ENCODE measurements around the gene TNFSF8. TPM values are rescaled to one million over a fixed set of nuclear protein-coding genes. Genes with fewer than 3 reads are reported as not detected.

Gene TNFSF8
- total RNA-seq, 1 experiment from 2014 or later, result 0.15 TPM

DNA sequence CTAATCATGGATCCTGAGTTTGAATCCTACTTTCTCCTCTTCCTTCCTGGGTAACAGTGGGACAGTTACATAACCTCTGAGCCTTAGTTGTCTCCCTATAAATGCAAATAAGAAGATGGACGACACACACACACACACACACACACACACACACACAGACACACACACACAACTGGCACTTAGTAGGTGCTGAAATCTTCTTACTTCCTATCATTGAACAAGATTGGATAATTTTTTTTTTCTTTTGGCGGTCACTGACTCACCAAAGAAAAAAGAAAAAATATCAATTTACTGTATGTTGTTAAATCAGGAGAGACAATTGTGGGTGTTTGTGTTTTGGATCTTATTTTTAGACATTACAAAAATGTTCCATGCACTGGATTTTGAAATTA, 28.4 kb upstream of the TNFSF8 start:
- ATAC-seq (no peak), DNase-seq (ENCODE audit: low read depth, low spot score) (no peak)
- no peaks in the 10 kb centered on the region for H3K36me3 ChIP-seq (ENCODE audit: control insufficient read depth, insufficient read depth, low read length)
- TF ChIP-seq TCF7L2 (IDR thresholded peaks at IDR 0.05; ENCODE audit: low read depth, low read length), result no peak
- TF ChIP-seq, protein P1, sequence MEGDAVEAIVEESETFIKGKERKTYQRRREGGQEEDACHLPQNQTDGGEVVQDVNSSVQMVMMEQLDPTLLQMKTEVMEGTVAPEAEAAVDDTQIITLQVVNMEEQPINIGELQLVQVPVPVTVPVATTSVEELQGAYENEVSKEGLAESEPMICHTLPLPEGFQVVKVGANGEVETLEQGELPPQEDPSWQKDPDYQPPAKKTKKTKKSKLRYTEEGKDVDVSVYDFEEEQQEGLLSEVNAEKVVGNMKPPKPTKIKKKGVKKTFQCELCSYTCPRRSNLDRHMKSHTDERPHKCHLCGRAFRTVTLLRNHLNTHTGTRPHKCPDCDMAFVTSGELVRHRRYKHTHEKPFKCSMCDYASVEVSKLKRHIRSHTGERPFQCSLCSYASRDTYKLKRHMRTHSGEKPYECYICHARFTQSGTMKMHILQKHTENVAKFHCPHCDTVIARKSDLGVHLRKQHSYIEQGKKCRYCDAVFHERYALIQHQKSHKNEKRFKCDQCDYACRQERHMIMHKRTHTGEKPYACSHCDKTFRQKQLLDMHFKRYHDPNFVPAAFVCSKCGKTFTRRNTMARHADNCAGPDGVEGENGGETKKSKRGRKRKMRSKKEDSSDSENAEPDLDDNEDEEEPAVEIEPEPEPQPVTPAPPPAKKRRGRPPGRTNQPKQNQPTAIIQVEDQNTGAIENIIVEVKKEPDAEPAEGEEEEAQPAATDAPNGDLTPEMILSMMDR (IDR thresholded peaks at IDR 0.05), result no peak
- TF ChIP-seq, protein P2, sequence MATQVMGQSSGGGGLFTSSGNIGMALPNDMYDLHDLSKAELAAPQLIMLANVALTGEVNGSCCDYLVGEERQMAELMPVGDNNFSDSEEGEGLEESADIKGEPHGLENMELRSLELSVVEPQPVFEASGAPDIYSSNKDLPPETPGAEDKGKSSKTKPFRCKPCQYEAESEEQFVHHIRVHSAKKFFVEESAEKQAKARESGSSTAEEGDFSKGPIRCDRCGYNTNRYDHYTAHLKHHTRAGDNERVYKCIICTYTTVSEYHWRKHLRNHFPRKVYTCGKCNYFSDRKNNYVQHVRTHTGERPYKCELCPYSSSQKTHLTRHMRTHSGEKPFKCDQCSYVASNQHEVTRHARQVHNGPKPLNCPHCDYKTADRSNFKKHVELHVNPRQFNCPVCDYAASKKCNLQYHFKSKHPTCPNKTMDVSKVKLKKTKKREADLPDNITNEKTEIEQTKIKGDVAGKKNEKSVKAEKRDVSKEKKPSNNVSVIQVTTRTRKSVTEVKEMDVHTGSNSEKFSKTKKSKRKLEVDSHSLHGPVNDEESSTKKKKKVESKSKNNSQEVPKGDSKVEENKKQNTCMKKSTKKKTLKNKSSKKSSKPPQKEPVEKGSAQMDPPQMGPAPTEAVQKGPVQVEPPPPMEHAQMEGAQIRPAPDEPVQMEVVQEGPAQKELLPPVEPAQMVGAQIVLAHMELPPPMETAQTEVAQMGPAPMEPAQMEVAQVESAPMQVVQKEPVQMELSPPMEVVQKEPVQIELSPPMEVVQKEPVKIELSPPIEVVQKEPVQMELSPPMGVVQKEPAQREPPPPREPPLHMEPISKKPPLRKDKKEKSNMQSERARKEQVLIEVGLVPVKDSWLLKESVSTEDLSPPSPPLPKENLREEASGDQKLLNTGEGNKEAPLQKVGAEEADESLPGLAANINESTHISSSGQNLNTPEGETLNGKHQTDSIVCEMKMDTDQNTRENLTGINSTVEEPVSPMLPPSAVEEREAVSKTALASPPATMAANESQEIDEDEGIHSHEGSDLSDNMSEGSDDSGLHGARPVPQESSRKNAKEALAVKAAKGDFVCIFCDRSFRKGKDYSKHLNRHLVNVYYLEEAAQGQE (IDR thresholded peaks at IDR 0.05; ENCODE audit: insufficient read depth in 1 of 2, low read depth in 2 of 2, low read length in 1 of 2), result no peak
- TF ChIP-seq POLR2AphosphoS5 (IDR thresholded peaks at IDR 0.05; ENCODE audit: low read depth, low read length), result no peak
- no peaks in the 10 kb centered on the region for H3K27me3 ChIP-seq (ENCODE audit: control insufficient read depth, insufficient read depth, low read length)
- no peaks in the 10 kb centered on the region for H3K9me3 ChIP-seq (ENCODE audit: control insufficient read depth, insufficient read depth, low read depth, low read length)
- no peaks in the 10 kb centered on the region for H3K4me1 ChIP-seq (ENCODE audit: control insufficient read depth, insufficient read depth, low read length)
- ChIA-PET POLR2A (no interaction called here), CTCF (no interaction called here)
- intact Hi-C loops (cut with micrococcal nuclease; ENCODE audit: unreplicated experiment), result no loop called here
- H3K27ac ChIP-seq (ENCODE audit: low read length), result no peak overlapping the region
- no peak overlapping the region for H3K4me3 ChIP-seq (ENCODE audit: low read depth in 2 of 2, low read length in 2 of 2)
- no TSS peak for BruUV-seq (replicated peaks)
- in situ Hi-C loops (cut with HindIII; ENCODE audit: low pct_unique_long_range_greater_than_20kb, low sequenced_read_pairs), result no loop called here

DNA sequence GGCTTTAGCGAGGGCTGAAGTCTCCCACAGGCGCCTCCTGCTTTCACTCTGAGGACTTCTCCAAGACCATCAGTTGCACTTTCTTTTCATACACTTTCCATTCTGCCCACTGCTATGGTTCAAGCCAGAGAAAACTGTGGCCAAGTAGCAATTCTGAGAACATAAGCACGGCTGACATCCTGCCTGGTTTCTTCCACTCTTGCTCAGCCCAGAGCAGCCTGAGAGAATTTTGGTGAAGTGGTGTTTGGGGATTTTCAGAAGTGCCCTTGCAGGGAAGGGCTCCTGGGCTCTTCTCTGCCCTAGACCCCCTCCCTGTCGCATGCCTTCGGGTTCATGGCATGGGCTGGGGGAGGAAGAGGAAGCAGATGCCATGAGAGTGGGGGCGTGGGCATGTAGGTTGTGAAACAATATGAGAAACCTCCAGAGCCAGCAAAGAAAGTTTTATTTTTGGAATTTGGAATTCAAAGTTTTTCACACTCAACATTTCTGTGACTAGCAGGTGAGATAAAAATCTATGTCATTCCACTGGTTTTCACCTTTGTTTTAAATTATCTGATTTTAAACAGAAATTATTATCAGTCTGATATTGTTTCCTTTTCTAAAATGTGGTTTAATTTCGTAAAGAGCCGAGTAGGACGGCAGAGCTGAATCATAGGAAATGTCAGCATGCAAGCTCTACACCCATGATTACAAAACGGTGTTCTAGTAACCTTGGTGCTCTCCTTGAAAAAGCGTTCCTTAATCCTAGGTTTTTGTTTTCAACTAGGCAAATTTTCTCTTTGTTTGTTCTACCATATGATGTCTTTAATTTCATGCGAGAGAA, 27.8 kb upstream of the TNFSF8 start:
- ATAC-seq, result no peak

More for the DNA sequence above, 27.8 kb upstream of the TNFSF8 start:
- H3K36me3 ChIP-seq (ENCODE audit: control insufficient read depth, insufficient read depth, low read length), result no peaks in the 10 kb centered on the region
- no peak overlapping the region for H3K4me3 ChIP-seq (ENCODE audit: low read depth in 2 of 2, low read length in 2 of 2)
- no peak for TF ChIP-seq POLR2AphosphoS5 (IDR thresholded peaks at IDR 0.05; ENCODE audit: low read depth, low read length)
- TF ChIP-seq, protein P2 (IDR thresholded peaks at IDR 0.05; ENCODE audit: insufficient read depth in 1 of 2, low read depth in 2 of 2, low read length in 1 of 2), result no peak
- TF ChIP-seq, protein P1 (IDR thresholded peaks at IDR 0.05), result no peak
- no peak for TF ChIP-seq SIN3A (IDR thresholded peaks at IDR 0.05; ENCODE audit: borderline replicate concordance, insufficient read depth, low read depth, low read length)
- intact Hi-C loops (cut with micrococcal nuclease; ENCODE audit: unreplicated experiment), result no loop called here
- BruUV-seq (replicated peaks), result no TSS peak
- DNase-seq (ENCODE audit: low read depth, low spot score), result no peak
- H3K4me1 ChIP-seq (ENCODE audit: control insufficient read depth, insufficient read depth, low read length), result no peaks in the 10 kb centered on the region
- in situ Hi-C loops (cut with HindIII; ENCODE audit: low pct_unique_long_range_greater_than_20kb, low sequenced_read_pairs), result no loop called here
- no peaks in the 10 kb centered on the region for H3K27me3 ChIP-seq (ENCODE audit: control insufficient read depth, insufficient read depth, low read length)
- H3K27ac ChIP-seq (ENCODE audit: low read length), result no peak overlapping the region
- H3K9me3 ChIP-seq (ENCODE audit: control insufficient read depth, insufficient read depth, low read depth, low read length), result no peaks in the 10 kb centered on the region
- ChIA-PET POLR2A (no interaction called here), CTCF (no interaction called here)

All from Panc1 (cell line).